ENCODE results near the gene CLEC11A.
"Not testable (repeated sequence)": the region's sequence is repeated elsewhere in the genome, so short reads cannot be mapped to it uniquely, and the experiment has no call there.

DNA sequence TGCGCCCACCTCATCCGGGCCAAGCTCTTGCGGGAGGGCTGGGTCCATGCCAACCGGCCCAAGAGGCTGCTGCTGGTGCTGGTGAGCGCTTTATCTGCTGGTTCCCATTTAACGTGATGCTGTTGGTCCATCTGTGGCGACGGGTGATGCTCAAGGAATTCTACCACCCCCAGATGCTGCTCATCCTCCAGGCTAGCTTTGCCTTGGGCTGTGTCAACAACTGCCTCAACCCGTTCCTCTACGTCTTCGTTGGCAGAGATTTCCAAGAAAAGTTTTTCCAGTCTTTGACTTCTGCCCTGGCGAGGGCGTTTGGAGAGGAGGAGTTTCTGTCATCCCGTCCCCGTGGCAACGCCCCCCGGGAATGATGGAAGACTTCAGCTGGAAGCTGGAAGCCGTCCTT is 35.9 kb downstream of the CLEC11A start:
- not testable (repeated sequence) for TF ChIP-seq NFRKB (IDR thresholded peaks at IDR 0.05); ZNF384 (IDR thresholded peaks at IDR 0.05); SP1 (IDR thresholded peaks at IDR 0.05); CTBP1 (IDR thresholded peaks at IDR 0.05; ENCODE audit: borderline replicate concordance); PKNOX1 (IDR thresholded peaks at IDR 0.05); BHLHE40 (IDR thresholded peaks at IDR 0.05; ENCODE audit: borderline replicate concordance); ELF4 (IDR thresholded peaks at IDR 0.05); TARDBP (IDR thresholded peaks at IDR 0.05); HDGF (IDR thresholded peaks at IDR 0.05; ENCODE audit: borderline replicate concordance); L3MBTL2 (conservative IDR thresholded peaks at IDR 0.05)

Measured in HEK293T (cell line).